GM21717 (cell line): ENCODE data around the gene STAB1.

ENCODE experiments used
- ATAC-seq: cut with Tn5 transposase; IDR thresholded peaks from one replicate; pipeline ENCODE4 v1.9.1; 2021; ENCODE audit warnings: mild to moderate bottlenecking, moderate library complexity; ENCODE audit not compliant: unreplicated experiment

Gene STAB1

GRCh38 chr3:52484680-52485461, 10.3 kb upstream of the STAB1 start:
- no peak for ATAC-seq

DNA sequence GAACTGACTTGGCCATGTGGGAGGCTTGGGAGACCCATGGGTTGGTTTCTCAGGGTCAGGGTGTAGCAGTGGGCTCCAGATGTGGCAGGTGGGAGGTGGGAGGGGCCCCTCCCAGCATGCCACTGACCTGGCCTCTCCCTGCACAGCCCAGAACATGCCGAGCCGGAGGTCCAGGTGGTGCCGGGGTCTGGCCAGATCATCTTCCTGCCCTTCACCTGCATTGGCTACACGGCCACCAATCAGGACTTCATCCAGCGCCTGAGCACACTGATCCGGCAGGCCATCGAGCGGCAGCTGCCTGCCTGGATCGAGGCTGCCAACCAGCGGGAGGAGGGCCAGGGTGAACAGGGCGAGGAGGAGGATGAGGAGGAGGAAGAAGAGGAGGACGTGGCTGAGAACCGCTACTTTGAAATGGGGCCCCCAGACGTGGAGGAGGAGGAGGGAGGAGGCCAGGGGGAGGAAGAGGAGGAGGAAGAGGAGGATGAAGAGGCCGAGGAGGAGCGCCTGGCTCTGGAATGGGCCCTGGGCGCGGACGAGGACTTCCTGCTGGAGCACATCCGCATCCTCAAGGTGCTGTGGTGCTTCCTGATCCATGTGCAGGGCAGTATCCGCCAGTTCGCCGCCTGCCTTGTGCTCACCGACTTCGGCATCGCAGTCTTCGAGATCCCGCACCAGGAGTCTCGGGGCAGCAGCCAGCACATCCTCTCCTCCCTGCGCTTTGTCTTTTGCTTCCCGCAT, 7.9 kb upstream of the STAB1 start:
- ATAC-seq, result no peak

GRCh38 chr3:52487788-52488691, 7.1 kb upstream of the STAB1 start:
- ATAC-seq, result no peak

DNA sequence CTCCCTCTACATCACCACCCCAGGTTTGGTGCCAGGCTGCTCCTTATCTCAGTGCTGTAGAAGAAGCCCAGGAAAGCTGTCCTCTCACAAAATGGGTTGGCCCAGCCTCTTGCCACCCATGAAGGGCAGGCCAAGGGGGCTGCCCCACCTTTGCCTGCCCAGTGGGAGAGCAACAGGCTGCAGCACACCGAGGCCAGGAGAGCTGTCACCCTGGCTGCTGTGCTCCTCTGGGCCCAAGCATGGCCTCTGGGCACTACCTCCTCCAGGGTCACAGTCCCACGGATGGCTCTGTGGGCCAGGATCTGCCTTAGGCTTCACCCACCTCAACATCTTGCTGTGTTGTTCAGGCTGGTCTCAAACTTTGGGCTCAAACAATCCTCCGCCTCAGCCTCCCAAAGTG, 6.4 kb upstream of the STAB1 start:
- ATAC-seq, result no peak

DNA sequence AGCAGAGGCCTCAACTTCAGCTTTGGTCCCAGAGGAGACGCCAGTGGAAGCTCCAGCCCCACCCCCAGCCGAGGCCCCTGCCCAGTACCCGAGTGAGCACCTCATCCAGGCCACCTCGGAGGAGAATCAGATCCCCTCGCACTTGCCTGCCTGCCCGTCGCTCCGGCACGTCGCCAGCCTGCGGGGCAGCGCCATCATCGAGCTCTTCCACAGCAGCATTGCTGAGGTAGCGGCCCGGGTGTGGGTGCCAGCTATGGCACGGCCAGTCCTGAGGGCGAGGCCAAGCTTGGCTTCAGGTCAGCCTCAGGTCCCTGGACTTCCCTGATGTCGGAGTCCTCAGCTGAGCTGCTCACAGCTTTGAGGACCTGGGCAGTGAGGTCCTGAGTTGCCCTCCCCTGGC, 5.7 kb upstream of the STAB1 start:
- no peak for ATAC-seq

GRCh38 chr3:52490035-52490938, 4.9 kb upstream of the STAB1 start:
- ATAC-seq, result no peak

DNA sequence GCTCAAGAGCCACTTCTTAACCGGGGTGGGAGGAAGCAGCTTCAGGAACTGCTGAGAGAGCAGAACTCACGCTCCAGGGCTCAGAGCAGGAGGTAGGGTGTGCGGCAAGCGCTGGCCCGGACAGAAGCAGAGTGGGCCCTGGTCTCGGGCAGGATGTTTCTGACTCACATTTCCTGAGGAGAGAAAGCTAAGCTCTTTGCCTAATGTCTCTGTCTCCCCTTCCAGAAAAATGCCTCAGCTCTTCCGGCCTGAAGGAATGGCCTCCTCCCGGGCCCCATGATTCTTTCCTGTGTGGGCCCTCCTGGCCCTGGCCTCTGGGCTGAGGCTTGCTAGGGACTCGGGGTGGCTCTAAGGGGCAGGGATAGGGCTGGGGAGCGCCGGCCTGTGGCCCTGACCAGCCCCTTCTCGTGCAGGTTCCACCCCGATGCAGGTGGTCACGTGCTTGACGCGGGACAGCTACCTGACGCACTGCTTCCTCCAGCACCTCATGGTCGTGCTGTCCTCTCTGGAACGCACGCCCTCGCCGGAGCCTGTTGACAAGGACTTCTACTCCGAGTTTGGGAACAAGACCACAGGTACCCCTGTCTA, 4.1 kb upstream of the STAB1 start:
- ATAC-seq, result no peak

- no peak for ATAC-seq
These were observed 3.1 kb upstream of the STAB1 start for GRCh38 chr3:52492059-52492458.

GRCh38 chr3:52493232-52494017, 1.7 kb upstream of the STAB1 start:
- no peak for ATAC-seq

DNA sequence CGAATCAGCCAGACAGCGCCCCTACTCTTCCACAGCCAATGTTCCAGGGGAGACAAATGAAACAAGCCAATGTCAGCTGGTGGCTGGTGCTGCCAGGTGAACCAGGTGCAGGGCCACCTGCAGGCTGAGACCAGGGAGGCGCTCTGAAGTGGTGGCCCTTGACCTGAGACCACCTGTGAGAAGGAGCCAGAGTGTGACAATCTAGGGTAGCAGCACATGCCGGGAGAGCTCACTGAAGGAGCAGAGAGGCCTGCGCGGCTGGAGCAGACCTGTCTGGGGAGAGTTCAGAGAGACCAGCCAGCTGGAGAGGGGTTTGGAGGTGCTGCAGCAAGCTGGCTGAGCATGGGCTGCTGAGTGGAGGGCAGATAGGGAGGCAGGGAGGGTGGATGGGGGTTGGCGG, 693 bp upstream of the STAB1 start:
- no peak for ATAC-seq

DNA sequence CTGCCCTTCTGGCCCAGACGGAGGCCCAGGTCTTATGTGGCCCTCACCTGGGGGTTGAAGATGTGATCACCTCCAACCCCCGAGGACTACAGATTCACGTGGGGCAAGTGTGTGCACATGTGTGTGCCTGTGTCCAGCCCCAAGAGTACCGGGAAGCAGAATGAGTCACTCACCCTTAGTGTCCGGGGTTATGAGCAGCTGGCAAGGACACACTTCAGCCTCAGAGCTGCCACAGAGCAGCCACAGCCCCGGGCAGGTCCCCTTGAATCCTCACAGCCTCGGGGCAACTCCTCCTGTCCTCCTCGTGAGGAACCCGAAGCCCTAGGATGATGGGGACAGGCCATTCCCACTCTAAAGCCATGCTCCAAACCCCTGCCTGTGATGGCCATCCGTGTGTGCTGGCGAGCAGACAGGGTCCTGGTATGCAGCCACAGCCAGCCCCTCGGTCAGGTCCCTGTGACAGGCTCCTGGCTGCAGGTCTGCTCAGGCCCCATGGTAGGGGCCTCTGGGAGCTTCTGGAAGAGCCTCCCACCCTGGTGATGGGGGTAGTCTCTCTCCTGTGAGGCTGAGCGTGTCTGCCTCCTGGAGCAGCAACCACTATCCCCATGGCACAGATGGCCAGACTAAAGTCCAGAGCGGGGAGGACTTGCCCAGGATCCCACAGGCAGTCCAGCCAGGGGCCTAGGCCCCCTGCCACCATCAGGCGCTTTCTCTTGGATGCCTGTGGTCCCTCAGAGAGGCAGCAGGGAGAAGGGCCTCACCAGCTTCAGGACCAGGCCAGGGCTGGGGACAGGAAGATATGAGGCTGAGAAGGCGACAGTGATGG, 852 bp downstream of the STAB1 start:
- ATAC-seq, result no peak

DNA sequence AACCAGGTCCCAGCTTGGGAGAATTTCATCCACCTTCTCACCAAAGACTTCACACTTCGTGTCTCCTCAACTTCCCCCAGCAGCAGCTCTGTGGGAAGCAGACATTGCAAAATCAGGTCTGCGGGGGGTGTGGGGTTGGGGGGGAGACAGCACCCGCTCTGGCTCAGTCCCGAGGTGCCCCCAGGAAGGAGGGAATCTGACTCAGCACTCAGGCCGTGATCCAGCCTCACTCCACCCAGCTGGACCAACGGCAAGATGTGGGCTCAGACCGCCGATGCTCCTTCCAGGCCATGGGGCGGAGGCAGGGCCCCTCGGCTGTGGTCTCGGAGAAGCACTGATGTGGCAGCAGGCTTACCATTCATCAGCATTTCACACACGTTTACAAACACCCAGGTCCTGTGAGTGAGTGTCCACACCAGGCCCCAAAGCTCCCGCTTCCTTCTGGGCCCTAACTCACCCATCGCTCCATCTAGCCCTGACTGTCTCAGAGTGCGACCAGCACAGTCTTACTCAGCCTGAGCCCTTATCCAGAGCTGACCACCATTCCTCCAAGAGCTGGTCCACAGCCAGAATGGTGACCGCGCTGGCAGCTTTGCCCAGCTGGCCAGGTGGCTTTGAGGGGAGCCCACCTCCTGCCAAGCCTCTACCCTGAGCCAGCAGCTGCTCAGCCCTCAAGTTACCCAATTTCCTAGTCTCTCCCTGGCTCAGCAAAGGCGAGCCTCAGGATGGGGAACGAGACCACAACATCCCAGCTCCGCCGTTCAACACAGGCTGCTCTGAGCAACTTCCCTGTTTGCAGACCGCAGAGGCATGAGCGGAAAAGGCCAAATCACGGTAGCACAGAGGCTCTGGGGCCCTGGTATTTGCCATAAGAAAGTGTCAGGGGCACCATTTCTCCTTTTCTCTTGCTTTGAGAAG, 3.3 kb downstream of the STAB1 start:
- ATAC-seq, result no peak

DNA sequence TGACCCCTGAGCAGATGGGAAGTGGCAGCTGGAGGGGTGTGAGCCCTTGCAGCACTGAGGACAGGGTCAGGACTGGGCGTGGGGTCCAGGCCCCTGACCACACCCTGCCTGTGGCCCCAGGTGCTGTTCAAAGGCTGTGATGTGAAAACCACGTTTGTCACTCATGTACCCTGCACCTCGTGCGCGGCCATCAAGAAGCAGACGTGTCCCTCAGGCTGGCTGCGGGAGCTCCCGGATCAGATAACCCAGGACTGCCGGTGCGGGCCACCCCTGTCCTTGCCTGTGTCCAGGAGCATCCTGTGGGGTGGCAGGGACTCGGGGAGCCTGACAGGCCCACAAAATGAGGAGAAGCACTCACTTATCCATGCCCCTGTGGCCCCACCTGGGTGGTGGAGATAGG, 5.9 kb downstream of the STAB1 start:
- no peak for ATAC-seq

DNA sequence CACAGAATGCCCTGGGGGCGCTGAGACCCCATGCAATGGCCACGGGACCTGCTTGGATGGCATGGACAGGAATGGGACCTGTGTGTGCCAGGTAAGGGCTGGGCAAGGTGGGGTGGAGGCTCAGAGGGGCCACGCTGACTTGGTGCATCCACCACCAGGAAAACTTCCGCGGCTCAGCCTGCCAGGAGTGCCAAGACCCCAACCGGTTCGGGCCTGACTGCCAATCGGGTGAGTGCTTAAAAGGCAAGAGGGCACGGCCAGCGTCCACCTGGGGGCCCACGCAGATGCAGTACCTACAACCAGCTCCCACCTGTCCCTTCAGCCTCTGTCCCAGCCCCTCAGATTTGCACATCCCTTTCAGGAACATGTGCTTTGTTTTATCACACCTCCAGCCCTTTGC, 6.9 kb downstream of the STAB1 start:
- ATAC-seq, result no peak

DNA sequence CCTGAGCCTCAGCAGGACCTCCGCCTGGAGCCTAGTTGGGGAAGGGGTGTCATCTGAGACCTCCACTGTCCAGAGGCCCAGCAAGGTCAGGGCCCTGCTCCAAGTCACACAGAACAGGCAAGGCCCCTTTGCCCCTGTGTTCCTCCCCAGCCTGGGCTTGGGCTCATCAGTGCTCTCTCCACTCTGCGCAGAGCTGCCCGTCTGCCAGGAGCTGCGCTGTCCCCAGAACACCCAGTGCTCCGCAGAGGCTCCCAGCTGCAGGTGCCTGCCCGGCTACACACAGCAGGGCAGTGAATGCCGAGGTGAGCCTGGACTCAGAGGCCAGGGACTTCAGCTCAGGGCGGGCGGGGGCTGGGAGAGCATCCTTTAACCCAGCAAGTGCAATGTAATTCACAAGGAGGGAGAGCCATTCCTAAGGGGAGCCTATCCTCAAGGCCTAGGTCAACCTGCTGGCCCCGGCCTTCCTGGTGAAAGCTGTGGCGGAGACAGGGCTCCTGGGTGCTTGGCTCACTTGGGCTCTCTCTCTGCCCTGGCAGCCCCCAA, 7.7 kb downstream of the STAB1 start:
- ATAC-seq, result no peak

DNA sequence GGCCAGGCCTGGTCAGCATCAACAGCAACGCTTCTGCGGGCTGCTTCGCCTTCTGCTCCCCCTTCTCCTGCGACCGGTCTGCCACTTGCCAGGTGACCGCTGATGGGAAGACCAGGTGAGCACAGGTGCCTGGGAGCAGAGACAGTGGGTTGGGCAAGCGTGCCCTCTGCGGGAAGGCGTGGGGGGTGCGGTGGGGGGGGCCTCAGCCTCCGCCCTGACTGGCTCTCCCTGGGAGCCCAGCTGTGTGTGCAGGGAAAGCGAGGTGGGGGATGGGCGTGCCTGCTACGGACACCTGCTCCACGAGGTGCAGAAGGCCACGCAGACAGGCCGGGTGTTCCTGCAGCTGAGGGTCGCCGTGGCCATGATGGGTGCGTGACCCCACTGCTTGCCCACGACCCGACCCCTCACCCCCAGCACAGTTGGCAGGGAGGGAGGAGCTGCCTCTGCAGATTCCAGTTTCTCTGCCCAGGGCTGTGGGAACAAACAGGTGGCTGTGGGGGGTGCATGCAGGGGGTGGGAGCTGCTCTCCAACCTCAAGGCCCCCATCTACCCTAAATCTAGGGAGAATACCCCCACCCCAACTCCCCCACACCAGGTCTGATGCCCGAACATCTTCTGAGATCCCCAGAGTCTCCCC, 8.8 kb downstream of the STAB1 start:
- ATAC-seq, result no peak

DNA sequence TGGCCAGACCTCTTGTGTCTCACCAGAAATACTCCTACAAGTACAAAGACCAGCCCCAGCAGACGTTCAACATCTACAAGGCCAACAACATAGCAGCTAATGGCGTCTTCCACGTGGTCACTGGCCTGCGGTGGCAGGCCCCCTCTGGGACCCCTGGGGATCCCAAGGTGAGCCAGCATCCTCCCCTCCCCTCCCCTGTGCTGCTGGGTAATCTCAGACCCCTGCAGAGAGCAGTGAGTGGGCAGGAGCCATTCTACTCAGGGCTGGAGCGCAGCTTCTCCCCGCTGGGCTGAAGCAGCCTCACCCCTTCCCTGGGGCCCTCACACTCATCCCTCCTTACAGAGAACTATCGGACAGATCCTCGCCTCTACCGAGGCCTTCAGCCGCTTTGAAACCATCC, 9.8 kb downstream of the STAB1 start:
- no peak for ATAC-seq
